Activated CD4-positive, CD25-positive, alpha-beta regulatory T cell treated with anti-CD3 and anti-CD28 coated beads, Interleukin-2, amount 50 U/mL, for 16 hours (primary cell): Measurements from ENCODE around the gene AFF4.
"Not testable (repeated sequence)": the region's sequence is repeated elsewhere in the genome, so short reads cannot be mapped to it uniquely, and the experiment has no call there.

Experiments used
- DNase-seq: peaks from one replicate; pipeline ENCODE4 v3.0.0-alpha.2; 2020; ENCODE audit warnings: low read depth, low spot score

Gene AFF4

DNA sequence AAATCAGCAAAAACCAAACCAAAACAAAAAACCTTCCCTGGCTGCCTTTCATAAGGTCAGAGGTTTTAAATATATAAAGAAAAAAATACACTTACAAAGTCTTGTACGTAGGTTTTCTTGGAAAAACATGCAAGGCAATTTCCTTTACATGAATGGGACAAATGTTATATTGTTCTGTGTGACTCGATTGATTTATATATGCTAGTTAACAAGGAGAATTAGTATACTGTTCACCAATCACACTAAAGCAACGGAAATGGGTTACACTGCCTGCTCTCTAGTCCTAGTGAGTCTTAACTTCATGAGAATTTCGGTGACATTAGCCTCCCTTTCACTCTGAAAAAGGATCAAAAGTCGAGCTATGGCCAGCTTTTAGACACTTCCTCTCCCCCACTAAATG is 102.7 kb downstream of the AFF4 start:
- DNase-seq = no peak

GRCh38 chr5:132859889-132860437 is 103.5 kb downstream of the AFF4 start:
- DNase-seq = no peak

DNA sequence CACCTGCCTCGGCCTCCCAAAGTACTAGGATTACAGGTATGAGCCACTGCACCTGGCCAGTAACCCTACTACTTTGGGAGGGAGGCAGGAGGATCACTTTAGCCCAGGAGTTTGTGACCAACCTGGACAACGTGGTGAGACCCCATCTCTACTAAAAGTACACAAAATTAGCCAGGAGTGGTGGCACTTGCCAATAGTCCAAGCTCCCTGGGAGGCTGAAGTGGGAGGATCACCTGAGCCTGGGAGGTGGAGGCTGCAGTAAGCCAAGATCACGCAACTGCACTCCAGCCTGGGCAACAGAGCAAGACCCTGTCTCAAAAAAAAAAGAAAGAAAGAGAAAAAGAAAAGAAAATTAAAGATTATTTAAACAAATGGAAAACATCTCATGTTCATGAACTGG is 107.4 kb downstream of the AFF4 start:
- DNase-seq = no peak

DNA sequence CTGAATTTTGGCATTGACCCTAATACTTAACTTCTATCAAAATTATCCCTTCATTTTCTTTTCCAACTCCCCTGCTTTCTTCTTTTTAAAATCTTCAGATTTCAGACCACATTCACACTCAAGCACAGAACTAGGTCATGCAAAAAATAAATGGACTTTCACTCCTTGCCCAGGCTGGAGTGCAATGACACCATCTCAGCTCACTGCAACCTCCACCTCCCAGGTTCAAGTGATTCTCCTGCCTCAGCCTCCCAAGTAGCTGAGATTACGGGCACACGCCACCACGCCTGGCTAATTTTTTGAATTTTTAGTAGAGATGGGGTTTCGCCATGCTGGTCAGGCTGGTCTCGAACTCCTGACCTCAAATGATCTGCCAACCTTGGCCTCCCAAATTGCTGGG is 108.4 kb downstream of the AFF4 start:
- not testable (repeated sequence) for DNase-seq

DNA sequence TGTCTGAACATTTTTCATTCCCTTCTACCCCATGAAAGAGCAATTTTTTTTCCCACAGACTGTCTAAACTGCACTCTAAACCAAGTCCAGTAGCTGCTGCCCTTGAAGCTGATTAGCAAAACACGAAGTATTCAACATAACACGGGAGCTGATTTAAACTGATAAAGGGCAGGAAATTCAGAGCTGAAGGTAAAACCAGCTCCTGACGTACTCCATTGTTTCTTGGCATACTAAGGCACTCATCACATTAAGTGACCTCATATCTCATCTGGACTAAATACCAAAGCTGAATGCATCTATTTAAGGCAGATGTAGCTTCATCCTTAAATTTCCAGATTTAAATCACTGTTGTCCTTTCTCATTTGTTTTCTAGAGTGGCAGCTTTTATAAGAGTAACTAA is 109.1 kb downstream of the AFF4 start:
- no peak for DNase-seq

DNA sequence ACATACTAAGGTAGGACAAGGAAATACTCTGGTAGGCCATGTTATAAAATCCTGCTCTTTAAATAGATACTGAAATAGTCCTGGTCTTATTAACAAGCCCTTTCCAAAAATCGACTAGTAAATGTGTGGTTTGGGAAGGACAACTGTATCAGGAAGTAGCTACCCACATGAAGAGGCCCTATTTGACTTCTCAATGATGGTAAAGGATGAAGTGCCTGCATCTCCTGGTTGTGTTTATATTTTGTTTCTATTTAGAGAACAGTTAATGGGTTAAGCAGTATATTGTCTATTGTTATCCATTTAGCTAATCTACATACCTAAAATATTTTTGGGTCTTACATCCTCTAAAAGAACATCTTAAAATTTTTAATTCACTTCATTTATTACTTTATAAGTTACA is 109.6 kb downstream of the AFF4 start:
- no peak for DNase-seq

- no peak for DNase-seq
These were observed 110.1 kb downstream of the AFF4 start for GRCh38 chr5:132853323-132853722.

DNA sequence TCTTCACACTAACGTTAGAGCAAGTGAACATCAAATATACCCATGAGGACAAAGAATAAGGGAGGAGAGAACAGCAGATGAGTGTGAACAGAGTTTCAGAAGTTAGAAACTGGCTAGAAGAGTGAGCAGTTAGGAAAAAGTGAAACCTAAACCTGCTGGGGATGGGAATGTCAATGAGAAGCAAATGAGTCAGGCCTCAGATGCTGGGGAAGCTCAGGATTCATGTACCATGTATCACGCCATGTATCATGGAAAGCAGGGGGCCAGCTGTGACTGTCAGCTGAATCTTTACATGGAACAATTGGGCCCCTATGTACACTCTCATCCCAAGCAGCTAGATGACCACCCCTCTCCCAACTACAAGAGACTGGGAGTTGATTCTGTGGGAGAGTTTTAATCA is 113.4 kb downstream of the AFF4 start:
- no peak for DNase-seq

GRCh38 chr5:132849347-132849746 is 114.1 kb downstream of the AFF4 start:
- no peak for DNase-seq

- no peak for DNase-seq
These were observed 115.2 kb downstream of the AFF4 start for GRCh38 chr5:132848270-132848669.

- no peak for DNase-seq
These were observed 122.1 kb downstream of the AFF4 start for GRCh38 chr5:132841305-132841704.

- DNase-seq = no peak
These were observed 122.5 kb downstream of the AFF4 start for GRCh38 chr5:132840896-132841295.

DNA sequence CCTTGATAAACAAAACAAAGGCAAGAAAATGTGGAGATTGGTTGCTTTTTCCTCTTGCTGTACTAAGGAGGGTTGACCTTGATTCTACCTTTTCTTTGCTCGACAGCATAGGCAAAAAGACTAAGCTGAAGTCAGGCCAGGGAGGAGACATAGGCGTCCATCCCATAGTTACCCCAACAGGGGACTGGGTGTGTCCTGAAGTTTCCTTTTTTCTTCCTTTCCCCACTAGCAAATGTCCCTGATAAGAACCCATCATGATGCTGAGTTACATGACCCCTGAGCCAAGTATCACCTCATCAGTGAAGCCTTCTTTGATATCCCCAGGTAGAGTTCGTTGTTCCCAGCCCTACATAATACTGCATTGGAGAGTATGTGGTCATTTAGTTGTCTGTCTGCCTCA is 123.1 kb downstream of the AFF4 start:
- DNase-seq = no peak

DNA sequence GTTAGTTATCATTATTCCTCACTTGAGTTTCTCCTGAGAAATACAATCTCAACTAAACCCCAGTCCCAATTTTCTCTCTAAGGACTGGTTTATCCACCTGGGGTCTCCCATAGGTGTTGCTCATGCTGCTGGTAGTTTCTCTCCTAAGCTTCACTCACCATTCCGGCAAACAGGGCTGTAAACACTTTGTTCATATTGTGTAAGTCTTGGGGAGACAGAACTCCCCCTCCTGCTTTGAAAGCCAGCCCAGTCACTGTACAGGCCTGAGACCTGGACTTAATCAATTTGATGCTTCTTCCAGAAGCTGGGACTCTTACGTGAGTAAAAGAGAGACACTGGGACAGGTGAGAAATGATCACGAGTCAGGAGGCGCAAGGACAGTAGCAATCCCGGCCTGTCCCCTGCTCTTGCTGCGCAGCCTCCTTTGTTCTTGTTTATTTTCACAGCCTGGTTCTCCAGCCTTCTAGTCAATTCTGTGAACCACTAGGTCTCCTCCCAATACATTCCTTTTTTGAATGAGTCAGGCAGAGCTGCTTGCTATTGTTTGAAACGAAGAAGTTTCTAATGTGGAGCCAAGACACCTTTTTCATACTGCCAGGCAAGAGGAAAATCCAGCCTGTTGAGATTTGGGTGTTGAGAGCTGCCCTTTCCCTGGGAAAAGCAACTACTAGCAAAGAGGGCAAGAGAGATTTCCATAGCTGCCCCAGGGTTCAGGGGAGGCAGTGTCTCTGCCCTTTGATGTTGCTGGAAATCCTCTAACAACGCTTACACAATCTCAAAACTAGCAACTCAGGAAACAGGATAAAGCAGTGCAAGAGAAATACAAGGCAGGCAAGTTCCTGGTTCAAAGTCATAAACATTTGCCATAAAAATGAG is 123.8 kb downstream of the AFF4 start:
- no peak for DNase-seq

- no peak for DNase-seq
These were observed 124.7 kb downstream of the AFF4 start for GRCh38 chr5:132838516-132839282.

- no peak for DNase-seq
These were observed 125.6 kb downstream of the AFF4 start for GRCh38 chr5:132837868-132838267.

DNA sequence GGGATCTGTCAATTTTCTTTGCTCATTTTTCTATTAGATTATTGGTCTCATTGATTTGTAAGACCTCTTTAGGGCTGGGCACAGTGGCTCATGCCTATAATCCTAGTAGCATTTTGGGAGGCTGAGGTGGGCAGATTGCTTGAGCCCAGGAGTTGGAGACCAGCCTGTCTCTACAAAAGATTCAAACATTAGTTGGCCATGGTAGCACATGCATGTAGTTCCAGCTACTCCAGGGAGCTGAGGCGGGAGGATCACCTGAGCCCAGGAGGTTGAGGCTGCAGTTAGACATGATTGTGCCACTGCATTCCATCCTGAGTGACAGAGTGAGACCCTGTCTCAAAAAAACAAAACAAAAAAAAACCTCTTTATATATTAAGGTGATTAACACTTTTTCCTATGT is 126.6 kb downstream of the AFF4 start:
- no peak for DNase-seq

- no peak for DNase-seq
These were observed 129.4 kb downstream of the AFF4 start for GRCh38 chr5:132834057-132834456.

DNA sequence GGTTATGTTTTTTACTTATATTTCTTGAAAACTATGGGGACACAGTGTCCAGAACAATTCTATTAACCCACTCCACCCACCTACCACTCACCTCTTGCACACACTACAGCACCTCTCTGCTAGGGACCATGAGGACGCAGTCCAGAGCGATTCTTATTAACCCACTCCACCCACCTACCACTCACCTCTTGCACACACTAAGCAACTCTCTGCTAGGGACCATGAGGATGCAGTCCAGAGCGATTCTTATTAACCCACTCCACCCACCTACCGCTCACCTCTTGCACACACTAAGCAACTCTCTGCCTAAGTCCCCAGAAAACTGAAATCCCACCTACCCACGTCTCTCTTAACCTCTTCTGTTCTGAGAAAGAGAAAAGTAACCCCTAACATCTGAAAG is 130.8 kb downstream of the AFF4 start:
- no peak for DNase-seq

GRCh38 chr5:132831095-132831860 is 132.2 kb downstream of the AFF4 start:
- DNase-seq = no peak

- no peak for DNase-seq
These were observed 132.9 kb downstream of the AFF4 start, which contains the start of gene SHROOM1 for GRCh38 chr5:132830436-132831094. SHROOM1 (minus strand) TSS chr5:132830647; CDS start chr5:132826140, 4,507 bp downstream.
